ENCODE results near the gene KCNH5.

DNA sequence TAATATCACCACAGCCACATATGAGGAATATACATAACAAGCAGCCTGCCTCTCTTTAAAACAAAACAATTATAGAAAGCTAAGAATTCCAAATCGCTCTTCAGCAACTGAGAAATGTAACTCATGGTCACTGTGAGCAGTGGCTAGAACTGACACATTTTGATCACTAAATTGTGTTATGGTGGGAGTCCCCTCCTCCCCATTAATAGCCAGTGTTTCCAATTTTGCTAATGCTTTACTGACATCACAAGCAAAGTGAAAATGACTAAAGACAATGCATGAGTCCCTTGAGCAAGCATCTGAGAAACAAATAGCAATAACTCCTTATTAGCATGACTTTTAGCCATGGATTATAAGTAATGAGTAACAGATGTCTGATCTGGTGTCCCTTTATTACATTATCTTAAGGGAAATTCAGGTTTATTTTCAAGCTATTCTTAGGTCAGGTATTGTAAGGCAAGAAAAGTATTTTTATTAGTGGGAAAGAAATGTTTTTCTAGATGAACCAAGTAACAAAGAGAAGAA lies 148.3 kb downstream of the KCNH5 start:
- TF ChIP-seq CTCF (IDR thresholded peaks at IDR 0.05; ENCODE audit: low read depth, low read length, missing input control) (no peak), SP1 (IDR thresholded peaks at IDR 0.05) (no peak), YY1 (IDR thresholded peaks at IDR 0.05) (no peak), RAD21 (IDR thresholded peaks at IDR 0.05) (no peak), JUND (IDR thresholded peaks at IDR 0.05) (no peak), ZBTB33 (IDR thresholded peaks at IDR 0.05) (no peak), MAX (IDR thresholded peaks at IDR 0.05) (no peak), FOXA2 (IDR thresholded peaks at IDR 0.05) (no peak), NR2F2 (IDR thresholded peaks at IDR 0.05) (no peak), RXRA (IDR thresholded peaks at IDR 0.05) (no peak), GABPA (IDR thresholded peaks at IDR 0.05 in 1 of 2, conservative IDR thresholded peaks at IDR 0.05 in 1 of 2) (no peak), FOXA1 (IDR thresholded peaks at IDR 0.05) (no peak)
- TF ChIP-seq, protein P1, sequence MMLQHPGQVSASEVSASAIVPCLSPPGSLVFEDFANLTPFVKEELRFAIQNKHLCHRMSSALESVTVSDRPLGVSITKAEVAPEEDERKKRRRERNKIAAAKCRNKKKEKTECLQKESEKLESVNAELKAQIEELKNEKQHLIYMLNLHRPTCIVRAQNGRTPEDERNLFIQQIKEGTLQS (IDR thresholded peaks at IDR 0.05), result no peak

Data from liver (tissue), 3 donors.